Caco-2 (cell line): ENCODE data around the gene HMGCLL1. TPM values are rescaled to one million over a fixed set of nuclear protein-coding genes. Genes with fewer than 3 reads are reported as not detected.

Experiments used
- BruUV-seq: library from RNA; stranded (reverse); fragments of 400-500 nt; replicated peaks from 2 replicates; lab custom pipeline; 2021; lab: Mats Ljungman, UMichigan
- CTCF ChIA-PET: fragments of 300-600 bp; sonication (Branson Sonifier 250); formaldehyde crosslinking; loops from one replicate; lab custom pipeline; 2022; ENCODE audit warnings: antibody characterized with exemption; lab: Charles Lee
- POLR2A ChIA-PET: fragments of 300-600 bp; sonication (Branson Sonifier 250); formaldehyde crosslinking; loops from one replicate; lab custom pipeline; 2022; ENCODE audit warnings: antibody characterized with exemption; lab: Charles Lee
- DNase-seq, 2 experiments: peaks; one replicate each; pipeline versions ENCODE4 v3.0.0 to v3.0.0-alpha.2; 2020 to 2022
- H3K27me3 ChIP-seq: replicated peaks from 2 replicates; pipeline ENCODE4 v1.6.0; 2011; ENCODE audit warnings: low read length; ENCODE audit not compliant: control insufficient read depth, insufficient read depth
- H3K36me3 ChIP-seq: 2 replicates; pipeline ENCODE4 v1.5.1; 2011; ENCODE audit warnings: low read length; ENCODE audit not compliant: control insufficient read depth, insufficient read depth
- H3K4me1 ChIP-seq: fragments of 250-450 bp; sonication (Bioruptor Pico); 2 replicates; pipeline ENCODE4 v1.5.1; 2020; ENCODE audit warnings: mild to moderate bottlenecking
- H3K4me3 ChIP-seq: 2 replicates; pipeline ENCODE4 v1.5.1; 2011; ENCODE audit warnings: low read depth, mild to moderate bottlenecking, control low read depth, low read length
- H3K9me3 ChIP-seq: fragments of 250-450 bp; sonication (Bioruptor Pico); 2 replicates; pipeline ENCODE4 v1.5.1; 2020; ENCODE audit warnings: mild to moderate bottlenecking, moderate library complexity
- H3K27ac Mint-ChIP-seq: one replicate; pipeline ENCODE4 v1.8.0; 2022; ENCODE audit warnings: mixed read lengths; ENCODE audit not compliant: unreplicated experiment
- H3K27me3 Mint-ChIP-seq: one replicate; pipeline ENCODE4 v1.8.0; 2022; ENCODE audit warnings: mixed read lengths; ENCODE audit not compliant: insufficient read depth, unreplicated experiment
- H3K36me3 Mint-ChIP-seq: one replicate; pipeline ENCODE4 v1.8.0; 2022; ENCODE audit warnings: mild to moderate bottlenecking, mixed read lengths; ENCODE audit not compliant: insufficient read depth, unreplicated experiment
- H3K4me1 Mint-ChIP-seq: one replicate; pipeline ENCODE4 v1.8.0; 2022; ENCODE audit warnings: low read depth, mixed read lengths; ENCODE audit not compliant: unreplicated experiment
- H3K4me3 Mint-ChIP-seq: one replicate; pipeline ENCODE4 v1.8.0; 2022; ENCODE audit warnings: mild to moderate bottlenecking, moderate library complexity, mixed read lengths; ENCODE audit not compliant: unreplicated experiment
- H3K9me3 Mint-ChIP-seq: one replicate; pipeline ENCODE4 v1.8.0; 2022; ENCODE audit warnings: mixed read lengths; ENCODE audit not compliant: unreplicated experiment
- intact Hi-C: fragments of 100-400 bp; cut with micrococcal nuclease; formaldehyde crosslinking; loops from one replicate; pipeline ENCODE4 v1.10.0; 2022; ENCODE audit not compliant: unreplicated experiment
- total RNA-seq: library from RNA; stranded (reverse); gene quantifications from 2 replicates; pipeline ENCODE4 v1.2.3, GENCODE V29; 2022
- TF ChIP-seq, protein P1 (sequence below), 2 experiments: fragments of 200-600 bp in 1 of 2; IDR thresholded peaks; 1 replicate in 1 of 2; 2 replicates in 1 of 2; pipeline versions ENCODE4 v1.5.1 to v1.8.0; 2011 to 2022; ENCODE audit warnings: antibody characterized with exemption in 1 of 2, control low read depth in 1 of 2, inconsistent platforms in 1 of 2, low read depth in 1 of 2, low read length in 1 of 2, mild to moderate bottlenecking in 1 of 2, moderate library complexity in 1 of 2; ENCODE audit not compliant: insufficient read depth in 1 of 2, severe bottlenecking in 1 of 2, unreplicated experiment in 1 of 2

The HMGCLL1 gene
- total RNA-seq, 1 experiment from 2014 or later = not detected

DNA sequence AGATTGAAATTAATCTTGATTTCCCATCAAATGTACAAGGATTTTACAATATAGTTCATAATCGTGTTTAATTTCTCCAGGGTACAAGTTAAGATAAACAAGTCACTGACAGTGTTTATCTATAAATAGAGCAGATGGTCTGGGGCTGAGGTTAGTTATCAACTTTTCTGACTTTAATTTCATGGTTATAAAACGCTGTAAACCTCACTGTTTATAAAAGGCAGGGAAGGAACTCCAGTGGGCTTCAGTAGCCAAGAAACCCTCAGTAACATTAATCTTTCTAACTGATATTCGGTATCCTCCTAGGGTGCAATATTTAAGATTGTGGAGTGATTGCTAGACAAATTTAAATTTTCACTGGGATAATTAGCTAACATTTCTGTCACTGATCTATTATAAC lies 183.1 kb downstream of the HMGCLL1 start:
- Mint-ChIP-seq H3K4me1 (no peaks in the 10 kb centered on the region), H3K9me3 (no peaks in the 10 kb centered on the region), H3K36me3 (no peaks in the 10 kb centered on the region), H3K27me3 (no peaks in the 10 kb centered on the region), H3K27ac (no peak overlapping the region), H3K4me3 (no peak overlapping the region)
- intact Hi-C loops = no loop called here
- TF ChIP-seq, protein P1, sequence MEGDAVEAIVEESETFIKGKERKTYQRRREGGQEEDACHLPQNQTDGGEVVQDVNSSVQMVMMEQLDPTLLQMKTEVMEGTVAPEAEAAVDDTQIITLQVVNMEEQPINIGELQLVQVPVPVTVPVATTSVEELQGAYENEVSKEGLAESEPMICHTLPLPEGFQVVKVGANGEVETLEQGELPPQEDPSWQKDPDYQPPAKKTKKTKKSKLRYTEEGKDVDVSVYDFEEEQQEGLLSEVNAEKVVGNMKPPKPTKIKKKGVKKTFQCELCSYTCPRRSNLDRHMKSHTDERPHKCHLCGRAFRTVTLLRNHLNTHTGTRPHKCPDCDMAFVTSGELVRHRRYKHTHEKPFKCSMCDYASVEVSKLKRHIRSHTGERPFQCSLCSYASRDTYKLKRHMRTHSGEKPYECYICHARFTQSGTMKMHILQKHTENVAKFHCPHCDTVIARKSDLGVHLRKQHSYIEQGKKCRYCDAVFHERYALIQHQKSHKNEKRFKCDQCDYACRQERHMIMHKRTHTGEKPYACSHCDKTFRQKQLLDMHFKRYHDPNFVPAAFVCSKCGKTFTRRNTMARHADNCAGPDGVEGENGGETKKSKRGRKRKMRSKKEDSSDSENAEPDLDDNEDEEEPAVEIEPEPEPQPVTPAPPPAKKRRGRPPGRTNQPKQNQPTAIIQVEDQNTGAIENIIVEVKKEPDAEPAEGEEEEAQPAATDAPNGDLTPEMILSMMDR (IDR thresholded peaks at IDR 0.05; ENCODE audit: insufficient read depth in 1 of 2, low read depth in 1 of 2, low read length in 1 of 2, severe bottlenecking in 1 of 2, unreplicated experiment in 1 of 2) = no peak
- Histone ChIP-seq H3K4me3 (no peak overlapping the region), H3K27me3 (no peaks in the 10 kb centered on the region), H3K9me3 (no peaks in the 10 kb centered on the region), H3K4me1 (no peaks in the 10 kb centered on the region), H3K36me3 (no peaks in the 10 kb centered on the region)
- BruUV-seq = no TSS peak
- DNase-seq = no peak
- POLR2A ChIA-PET = no interaction called here
- CTCF ChIA-PET = no interaction called here

DNA sequence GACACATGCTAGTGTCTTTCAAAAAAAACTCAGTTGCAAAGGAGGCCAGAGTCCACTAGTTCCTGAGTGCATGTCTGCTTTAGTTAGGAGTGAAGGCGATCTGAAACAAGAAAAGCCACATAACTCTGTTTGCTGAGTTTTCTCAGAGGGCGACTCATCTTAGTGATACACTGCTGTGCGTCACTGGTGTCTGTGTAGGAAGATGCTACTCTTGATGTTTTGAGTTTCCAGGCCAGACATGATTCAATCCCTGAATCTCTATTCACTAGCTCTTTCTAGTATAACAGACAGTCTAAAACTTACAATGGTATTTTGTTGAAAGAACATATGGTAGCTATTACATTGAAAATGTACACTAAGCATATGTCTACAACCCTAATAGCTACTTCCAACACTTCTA lies 190.8 kb downstream of the HMGCLL1 start:
- BruUV-seq = no TSS peak
- POLR2A ChIA-PET = no interaction called here
- H3K4me3 ChIP-seq = no peak overlapping the region

More for the DNA sequence above, 190.8 kb downstream of the HMGCLL1 start:
- no peak overlapping the region for H3K4me3 Mint-ChIP-seq
- TF ChIP-seq, protein P1 (IDR thresholded peaks at IDR 0.05; ENCODE audit: insufficient read depth in 1 of 2, low read depth in 1 of 2, low read length in 1 of 2, severe bottlenecking in 1 of 2, unreplicated experiment in 1 of 2) = no peak
- peaks cover 9% of the 10 kb centered on the region; the same call in 1 of the 2 replicates for H3K4me1 ChIP-seq
- H3K27me3 Mint-ChIP-seq = no peaks in the 10 kb centered on the region
- no peak overlapping the region for H3K27ac Mint-ChIP-seq
- H3K36me3 Mint-ChIP-seq = no peaks in the 10 kb centered on the region
- intact Hi-C loops = loop anchor here (2.0 to 10.0 kb wide), 2 partner anchors 67 to 103 kb away; no protein-coding TSS in a partner anchor
- no peaks in the 10 kb centered on the region for H3K9me3 Mint-ChIP-seq
- no peaks in the 10 kb centered on the region for H3K9me3 ChIP-seq
- no peaks in the 10 kb centered on the region for H3K27me3 ChIP-seq
- peak; percentile 19 to 25 for DNase-seq
- peaks cover 25% of the 10 kb centered on the region for H3K4me1 Mint-ChIP-seq
- CTCF ChIA-PET = no interaction called here
- H3K36me3 ChIP-seq = no peaks in the 10 kb centered on the region
